Stimulated activated CD4-positive, alpha-beta T cell treated with anti-CD3 and anti-CD28 coated beads, Interleukin-15, amount 100 ng/mL, for 24 hours (primary cell): ENCODE measurements around the gene TRMO.
A peak's percentile ranks its signal among the peaks of the same experiment; 100 is the strongest.

Experiments used
- DNase-seq: peaks from one replicate; pipeline ENCODE4 v3.0.0-alpha.2; 2020

The TRMO gene

DNA sequence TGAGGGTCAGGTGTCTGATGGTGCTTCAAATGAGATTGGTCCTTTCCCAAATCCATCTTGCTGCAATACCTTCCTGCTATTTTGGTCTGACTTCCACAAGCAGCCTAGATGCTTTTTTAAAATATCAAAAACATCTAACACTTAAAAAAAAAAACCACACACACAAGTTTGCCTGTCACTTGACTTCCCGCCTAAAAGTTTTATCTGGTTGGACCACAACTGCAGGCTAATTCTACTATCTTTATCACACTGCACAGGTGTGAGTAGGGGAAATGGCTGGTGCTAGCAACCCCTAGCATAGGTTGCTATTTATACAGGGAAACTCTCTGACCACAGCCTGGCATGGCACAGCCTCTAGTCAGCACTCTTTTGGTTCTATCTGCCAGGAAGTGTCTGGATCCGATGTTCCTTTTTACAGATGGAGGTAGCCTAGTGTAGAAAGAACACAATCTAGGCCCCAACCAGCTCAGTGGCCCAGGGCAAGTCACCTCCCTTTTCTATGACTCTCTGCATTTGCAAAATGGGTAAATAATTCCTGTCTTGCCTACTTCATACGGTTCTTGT is 15.9 kb upstream of the TRMO start, which contains the start of gene HEMGN:
TSS of gene HEMGN (minus strand) at position 92 of the 564 bp plus-strand sequence. CDS start at position 56, 36 bp downstream.
- peak; percentile 35 for DNase-seq

DNA sequence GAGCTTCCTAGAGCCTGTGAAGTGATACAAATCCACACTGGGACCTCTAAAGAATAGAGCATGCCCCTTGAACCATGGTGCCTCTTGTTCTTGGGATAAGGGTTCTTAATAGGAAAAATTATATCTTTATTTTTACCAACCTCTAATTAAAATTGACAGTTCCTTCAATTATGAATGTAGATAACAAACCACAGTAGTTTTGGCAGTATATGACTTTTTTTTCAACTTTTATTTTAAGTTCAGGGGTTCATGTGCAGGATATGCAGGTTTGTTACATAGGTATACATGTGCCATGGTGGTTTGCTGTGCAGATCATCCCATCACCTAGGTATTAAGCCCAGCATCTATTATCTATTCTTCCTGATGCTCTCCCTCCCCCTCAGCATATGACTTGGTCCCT is 14.7 kb upstream of the TRMO start:
- no peak for DNase-seq

DNA sequence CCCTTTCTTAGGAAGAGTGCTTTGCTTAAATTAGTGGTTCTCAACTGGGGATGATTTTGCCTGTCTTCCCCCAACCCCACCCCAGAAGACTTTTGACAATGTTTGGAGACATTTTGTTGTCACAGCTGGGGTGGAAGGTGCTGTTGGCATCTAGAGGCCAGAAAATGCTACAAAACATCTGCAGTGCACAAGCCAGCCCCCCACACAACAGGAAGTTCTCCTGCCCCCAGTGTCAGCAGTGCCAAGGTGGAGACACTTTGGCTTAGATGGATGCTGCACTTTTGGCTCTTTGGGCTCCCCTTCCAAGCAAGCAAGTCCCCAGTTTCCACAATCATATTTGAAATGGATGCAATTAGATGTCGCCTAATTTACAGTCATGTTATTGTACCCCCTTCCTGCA is 13.0 kb upstream of the TRMO start:
- DNase-seq: no peak

DNA sequence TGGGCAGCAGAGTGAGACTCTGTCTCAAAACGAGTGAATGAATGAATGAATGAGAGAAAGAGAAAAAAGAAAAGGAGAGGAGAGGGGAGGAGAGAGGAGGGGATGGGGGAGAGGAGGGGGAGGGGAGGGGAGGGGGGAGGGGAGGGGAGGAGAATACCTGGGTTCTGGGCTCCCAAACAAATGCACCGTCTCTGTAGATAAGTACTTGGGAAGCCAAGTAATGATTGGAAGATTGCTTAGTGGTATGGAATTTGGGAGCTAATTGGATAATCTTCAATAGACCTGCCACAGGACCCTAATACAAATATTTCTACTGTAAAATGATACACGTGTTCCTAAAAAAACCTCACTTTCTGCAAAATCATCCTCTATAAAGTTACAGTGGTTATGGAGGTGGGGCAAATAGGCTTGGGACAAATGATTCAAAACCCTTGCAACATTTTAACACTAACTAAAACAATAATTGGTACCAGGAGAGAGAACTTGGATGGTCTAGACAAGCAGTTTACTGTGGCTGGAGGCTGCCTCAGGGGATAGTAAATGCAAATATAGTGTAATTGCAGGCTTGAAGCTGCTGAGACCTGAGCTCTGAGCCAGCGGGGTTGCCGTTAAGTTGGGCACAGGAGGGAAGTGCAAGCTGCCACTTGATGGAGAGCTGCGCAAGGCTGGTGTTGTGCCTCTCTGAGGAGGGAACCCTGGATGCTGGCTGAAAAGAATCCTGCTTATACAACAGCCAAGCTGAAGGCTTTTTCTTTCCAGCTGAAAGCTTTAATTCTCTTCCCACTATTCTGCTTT is 12.2 kb upstream of the TRMO start:
- no peak for DNase-seq

DNA sequence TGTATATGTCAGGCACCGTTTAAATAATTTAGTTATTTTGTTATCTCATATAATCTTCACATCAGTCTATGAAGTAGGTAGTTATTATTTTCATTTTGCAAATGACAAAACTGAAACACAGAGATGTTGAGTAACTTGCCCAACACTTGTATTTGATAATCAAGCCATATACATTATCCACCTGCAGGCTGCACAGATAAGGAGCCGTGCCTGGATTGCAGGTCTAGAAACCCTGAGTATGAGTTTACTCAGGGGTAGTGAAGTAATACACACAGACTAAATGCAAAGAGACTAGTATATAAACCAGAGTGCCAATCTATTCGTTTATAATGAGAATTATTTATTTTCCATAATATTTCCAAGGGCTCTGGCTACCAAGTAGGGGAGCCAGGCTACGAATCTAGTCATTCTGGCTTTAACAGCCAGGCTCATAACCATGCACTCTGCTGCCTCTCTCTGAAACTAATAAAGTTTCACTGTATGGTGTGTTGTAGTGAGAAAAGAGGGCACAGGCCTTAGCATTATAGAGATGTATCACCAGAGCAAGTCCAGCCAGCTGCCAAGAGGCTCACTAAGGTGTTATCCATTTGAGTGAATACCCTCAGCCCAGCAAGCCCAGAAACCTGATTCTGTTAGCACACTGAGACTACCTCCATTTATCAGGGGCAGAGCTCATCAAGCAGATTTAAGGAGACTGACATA is 11.1 kb upstream of the TRMO start:
- no peak for DNase-seq

DNA sequence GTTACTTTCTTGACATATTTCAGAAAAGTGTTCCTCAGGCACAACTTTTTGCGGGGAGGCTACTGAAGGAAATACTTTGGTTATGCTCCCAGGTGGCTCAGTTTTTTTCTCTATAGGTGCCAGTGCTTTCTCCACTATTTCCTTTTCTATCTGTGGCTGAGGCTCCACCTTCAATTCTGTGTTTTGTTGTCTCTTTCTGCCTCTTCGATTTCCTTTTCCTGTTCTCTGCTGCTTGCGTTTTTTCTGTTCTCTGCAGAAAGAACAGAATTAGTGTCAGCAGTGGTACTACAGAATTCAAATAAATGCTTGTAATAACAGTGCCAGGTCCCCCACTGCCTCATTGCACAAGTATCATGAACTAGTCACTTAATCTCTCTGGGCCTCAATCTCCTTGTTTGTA is 8.7 kb upstream of the TRMO start:
- DNase-seq: no peak

DNA sequence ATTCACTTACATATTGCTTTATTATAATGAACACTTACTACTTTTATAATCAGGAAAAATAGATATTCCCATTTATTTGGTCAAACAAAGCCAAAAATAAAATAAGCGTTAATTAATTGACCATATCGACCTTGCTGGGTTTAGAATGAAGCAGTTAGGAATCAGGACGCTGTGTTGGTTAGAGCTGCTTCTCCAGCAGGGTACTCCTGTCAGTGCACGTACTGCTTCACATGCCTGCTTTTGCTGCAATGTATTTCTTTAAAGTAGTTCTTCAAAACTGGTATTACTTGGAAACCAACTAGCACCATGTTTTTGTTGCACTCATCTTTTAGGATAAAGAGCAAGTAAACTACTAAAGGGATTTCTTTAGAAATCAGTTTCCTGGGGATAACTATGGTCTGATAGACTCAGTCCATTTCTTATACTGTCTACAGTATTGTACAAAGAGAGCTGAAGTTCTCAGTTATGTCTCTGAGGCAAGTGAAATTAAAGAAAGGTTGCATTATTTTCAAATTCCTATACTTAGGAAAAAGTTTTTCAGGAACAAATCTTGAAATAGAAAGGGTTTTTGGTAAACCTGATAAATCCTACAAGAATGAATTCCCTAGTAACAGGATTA is 6.8 kb upstream of the TRMO start:
- no peak for DNase-seq

DNA sequence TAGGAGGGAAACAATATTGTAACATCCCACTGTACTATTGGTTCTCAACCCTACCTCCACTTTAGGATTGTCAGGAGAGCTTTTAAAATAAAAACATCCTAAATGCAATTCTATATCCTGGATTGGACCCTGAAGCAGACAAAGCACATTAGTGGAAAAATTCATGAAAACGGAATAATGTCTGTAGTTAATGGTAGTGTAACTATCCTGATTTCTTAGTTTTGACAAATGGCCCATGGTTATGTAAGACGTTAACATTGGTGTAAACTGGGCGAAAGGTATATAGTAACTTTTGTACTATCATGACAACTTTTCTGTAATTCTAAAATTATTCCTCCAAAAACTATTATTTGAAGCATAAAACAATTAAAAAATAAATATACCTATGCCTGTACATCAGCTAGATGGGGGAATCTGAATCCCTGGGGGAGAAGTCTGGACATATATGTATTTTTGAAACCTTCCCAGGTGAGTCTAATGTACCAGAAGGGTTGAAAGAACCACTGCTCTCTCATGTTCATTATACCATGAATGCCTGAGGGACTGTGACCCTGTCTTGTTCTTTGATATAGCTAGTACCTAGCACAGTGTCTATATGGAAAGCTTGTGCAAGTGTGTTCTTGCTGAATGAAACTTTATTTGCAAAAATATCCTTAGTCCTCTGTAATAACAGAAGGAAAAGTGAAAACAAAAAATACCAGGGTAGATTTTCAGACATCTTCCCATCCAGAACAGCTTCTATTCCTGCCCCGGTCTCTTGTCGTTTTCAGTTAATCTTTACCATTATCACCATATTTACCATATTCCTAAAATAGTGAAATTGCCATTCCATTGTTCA is 3.4 kb upstream of the TRMO start:
- no peak for DNase-seq

DNA sequence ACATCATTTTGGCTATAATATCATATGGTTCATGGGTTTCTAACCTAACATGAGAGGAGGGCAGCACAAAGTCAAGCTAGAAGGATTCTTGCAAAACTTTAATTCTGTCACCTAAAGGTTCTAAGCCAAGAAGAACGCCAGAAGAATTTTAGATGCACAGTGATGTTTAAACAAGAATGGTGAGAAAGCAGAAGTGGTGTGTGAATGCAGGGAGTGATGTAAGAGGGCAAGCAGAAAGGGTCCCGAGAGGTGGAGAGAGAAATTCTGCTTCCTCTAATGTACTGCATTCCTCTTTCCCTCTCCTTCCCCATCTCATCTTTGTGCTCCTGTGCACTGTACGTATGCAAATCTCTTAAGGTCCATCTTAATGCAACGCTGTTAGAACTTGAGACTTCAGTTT is 2.1 kb upstream of the TRMO start:
- DNase-seq: no peak

DNA sequence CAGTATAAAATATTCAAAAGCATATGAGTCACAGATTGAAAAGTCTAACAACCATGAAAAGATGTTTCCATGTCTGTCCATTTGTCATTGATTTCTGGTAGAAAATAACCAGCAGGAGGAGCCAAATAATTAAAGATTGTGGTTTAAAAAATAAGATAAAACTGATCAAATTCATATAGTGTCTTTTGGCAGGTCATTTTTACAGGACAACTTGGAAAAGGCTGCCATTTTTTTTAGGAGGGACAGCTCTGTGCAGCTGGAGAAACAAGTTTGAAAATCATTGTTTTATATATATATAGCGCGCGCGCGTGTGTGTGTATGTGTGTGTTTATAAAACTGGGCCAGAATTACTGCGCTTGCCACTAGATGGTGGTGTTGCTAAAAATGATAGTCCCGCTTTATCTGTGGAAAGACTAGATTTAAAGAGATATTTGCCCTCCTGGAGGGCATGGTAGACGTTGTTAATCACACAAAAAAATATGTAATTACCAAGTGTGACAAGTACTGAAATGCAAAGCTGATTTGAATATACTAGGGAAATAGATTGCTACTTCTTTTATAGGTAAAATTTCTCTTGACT is 1.3 kb upstream of the TRMO start:
- peak; percentile 80 for DNase-seq

DNA sequence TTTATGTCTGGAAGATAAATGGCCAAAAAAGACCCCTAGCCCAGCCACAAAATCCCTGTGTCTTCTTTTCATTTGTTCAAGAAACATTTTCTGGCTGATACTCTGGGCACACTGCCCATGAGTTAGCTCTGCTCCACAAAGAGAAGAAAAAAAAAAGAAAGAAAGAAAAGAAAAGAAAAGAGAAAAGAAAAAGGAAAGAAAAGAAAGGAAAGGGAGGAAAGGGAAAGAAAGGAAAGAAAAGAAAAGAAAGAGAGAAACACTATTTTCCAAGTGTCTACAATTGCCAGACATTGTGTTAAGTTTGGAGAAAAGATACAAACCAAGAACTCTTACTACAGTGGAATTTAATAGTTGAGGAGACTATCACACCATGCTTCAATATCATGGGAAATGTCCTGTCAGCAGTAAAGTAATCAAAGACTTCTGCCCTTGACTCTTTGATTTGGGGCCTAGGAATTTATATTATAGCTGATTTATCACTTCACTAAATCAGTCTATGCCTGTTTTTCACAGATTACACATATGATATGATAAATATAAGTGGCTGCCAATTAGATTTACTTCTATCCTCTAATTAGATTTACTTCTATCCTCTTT is 3.0 kb downstream of the TRMO start:
- DNase-seq: no peak

DNA sequence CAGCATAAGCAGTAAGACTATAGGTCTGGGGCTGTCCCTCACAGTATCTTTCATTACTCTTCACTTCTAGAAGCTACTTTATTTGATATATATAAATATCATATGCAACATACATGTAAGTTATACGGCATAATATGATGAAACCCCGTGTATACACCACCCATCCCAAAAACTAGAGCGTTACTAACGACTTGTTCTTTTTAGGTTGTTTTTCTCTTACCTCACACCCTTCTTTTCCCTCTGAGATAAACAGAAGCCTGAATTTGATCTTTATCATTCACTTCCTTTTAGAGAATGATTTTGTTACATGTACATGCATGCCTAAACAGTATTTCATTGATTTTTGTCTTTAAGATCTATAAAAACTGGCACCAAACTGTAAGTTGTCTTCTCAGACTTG is 3.7 kb downstream of the TRMO start:
- DNase-seq: no peak

DNA sequence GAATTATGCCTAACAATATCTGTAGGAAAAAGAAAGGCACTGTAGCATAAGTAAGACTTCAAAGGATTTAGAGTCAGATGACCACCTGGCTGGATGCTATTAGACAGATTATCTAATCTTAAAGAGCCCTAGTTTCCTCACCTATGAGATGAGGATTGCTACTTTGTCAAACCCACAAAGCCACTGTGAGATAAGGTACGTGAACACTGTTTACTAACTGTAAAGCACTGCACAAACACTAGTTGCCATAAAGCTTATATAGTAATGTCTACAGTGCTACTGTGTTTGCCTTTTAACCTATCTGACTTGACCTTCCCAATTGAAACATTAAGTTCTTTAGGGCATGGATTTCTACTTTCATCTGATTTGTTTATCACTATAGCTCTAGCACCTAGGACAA is 10.3 kb downstream of the TRMO start:
- DNase-seq: no peak

DNA sequence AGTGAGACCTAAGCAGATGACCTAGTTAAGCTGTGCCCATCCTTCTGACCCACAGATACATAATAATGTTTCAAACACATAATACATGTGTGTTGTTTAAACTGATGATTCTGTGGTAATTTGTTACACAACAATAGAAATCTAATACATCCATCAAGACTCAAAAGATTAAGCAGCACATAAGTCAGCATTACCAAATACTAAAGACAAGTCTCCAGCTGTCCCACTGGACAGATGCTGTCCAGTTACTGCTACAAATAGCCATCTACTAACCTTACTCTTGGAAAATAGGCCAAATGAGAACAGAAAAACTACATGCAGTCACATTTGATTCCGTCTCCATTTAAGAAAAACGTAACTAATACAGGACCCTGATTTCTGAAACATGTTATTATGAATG is 10.8 kb downstream of the TRMO start:
- no peak for DNase-seq

DNA sequence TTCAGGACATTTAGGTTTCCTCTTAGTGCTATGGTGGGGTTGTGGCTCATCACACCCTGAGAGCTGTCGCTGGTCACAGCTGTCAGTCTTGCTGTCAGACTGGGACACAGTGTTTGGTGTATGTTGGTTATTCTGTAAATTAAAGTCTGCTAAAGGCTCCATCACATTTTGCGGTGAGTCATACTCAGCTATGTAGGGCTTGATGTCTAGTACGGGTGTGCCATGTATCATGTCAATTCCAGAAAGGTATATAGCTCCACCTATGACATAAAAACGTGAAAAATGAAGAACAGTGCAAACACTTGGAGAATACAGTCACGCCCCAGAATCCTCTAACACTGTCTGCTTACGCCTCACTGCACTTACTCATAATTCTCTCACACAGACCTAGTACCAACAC is 11.9 kb downstream of the TRMO start:
- no peak for DNase-seq

DNA sequence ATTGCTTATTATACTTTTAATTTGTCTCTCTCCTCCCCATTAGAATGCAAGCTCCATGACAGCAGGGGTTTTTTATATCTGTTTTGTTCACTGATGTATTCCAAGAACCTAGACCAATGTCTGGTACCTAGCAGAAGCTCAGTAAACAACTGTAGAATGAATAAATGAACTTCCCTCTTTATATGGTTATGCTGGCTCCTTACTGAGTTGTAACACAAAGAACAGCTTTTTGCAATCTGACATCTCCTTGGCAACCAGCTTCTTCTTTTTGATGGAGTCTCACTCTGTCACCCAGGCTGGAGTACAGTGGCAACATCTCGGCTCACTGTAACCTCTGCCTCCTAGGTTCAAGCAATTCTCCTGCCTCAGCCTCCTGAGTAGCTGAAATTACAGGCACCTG is 13.6 kb downstream of the TRMO start:
- no peak for DNase-seq

DNA sequence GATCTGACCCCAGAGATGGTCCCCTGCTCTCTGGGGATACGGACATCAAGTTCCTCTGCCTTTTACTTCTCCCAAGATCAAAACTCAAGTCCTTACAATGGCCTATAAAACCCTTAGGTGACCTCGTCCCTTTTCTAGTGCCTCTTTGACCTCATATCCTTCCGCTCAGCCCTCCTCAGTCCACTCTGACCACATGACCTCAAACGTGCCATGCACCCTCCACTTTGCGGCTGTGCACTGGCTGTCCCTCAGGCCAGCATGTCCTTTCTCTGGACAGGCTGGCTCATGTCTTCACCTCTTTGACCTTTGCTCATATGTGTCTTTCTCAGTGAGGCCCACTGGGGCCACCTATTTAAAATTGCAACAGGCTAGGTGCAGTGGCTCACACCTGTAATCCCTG is 14.7 kb downstream of the TRMO start:
- DNase-seq: no peak

DNA sequence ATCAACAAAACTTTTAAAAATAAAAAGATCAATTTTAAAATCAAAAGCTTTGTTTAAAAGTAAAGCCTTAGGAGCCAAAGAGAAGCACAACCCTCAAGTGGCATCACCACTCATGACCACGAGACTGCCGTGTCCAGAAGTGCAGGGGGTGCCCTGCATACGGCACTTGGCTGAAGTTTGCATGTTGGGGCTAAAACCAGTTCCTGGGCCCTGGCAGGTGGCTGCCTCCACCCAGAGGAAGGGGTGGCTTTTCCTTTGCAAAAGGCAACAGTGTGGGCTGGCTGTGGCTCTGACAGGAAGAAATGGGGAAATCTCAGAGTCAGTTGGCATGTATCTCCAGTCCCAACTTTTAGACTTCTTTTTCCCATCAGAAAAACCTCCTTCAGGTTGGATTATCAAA is 15.3 kb downstream of the TRMO start:
- DNase-seq: no peak

DNA sequence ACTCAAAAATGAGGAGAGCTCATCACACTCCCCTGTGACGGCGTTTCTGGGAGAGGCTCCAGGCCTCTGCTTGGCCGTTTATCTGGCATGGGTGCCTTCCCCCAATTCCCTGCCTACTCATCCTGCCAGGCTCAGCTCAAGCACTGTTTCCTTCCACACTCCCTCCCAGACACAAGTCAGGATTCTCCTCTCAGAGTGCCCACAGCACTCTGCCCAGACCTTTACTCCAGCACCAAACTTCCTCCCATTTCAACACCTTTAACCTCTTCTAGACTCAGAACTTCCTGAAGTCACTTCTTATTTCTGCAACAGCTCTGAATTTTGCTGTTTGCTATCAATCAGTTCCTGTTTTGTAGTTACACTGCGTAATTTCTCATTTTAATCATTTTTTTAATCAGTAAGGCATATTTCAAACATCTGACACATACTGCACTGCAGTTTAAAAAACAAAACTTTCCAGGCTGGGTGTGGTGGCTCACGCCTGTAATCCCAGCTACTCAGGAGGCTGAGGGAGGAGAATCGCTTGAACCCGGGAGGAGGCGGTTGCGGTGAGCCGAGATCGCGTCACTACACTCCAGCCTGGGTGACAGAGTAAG is 16.0 kb downstream of the TRMO start:
- DNase-seq: peak; percentile 56

DNA sequence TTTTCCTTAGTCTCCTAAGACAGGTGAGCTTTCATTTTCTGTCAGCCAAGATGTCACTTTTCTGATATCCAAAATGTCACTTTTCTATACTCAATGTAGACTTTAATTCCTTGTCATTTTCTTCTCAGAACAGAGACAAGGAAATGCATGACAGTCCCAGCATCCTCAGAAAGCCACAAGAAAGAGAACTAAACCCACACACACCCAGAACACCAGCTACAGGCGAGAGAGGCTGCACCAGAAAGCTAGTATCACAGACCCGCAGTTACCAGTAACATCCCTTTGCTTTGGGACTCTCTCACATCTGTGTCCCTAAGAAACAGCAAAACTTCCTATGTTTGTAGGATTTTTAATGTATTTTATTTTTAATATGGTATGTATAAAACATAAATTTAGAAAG is 17.1 kb downstream of the TRMO start:
- peak; percentile 55 for DNase-seq

DNA sequence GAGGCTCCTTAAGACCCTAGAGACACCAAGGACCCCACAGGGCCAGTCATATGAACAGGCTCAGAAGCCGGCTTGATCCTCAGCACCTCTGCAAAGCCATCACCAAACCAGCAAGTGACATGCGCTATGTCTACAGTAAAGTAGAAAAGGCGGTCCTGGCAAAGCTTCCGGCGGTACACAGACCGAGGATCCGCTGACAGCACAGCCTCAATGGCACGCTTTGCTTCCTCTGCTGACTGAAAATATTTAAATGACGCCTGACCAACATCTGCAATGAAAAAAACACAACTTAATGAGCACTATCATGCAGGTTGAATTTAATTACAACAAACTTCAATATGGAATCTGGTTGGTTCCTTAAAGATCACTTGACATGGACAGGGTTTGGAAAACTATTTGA is 17.6 kb downstream of the TRMO start:
- peak; percentile 63 for DNase-seq

DNA sequence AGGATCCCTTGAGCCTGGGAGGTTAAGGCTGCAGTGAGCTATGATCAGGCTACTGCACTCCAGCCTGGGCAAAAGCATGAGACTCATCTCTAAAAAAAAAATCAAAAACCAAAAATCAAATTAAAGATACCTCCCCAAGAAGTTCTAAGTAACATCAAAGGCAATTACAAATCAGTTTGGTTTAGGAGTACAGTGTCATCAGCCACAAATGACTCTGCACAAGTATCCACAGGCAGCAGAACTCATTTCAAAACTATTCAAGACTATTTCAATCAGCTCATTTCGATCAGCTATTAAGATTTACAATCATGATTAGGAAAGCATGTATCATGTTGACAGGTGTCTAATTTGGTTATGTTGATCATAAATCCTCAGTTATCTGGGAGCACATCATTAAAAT is 19.1 kb downstream of the TRMO start:
- DNase-seq: no peak
